SK-N-SH treated with all-trans-retinoic acid at 6 μM for 48 hours (cell line): ENCODE data around the gene C6orf118.

ENCODE experiments used
- ATAC-seq: fragments of 200-7000 bp; cut with Tn5 transposase; 3 replicates; pipeline ENCODE4 v1.9.1; 2020; ENCODE audit warnings: mild to moderate bottlenecking, moderate library complexity
- ARNTL ChIP-seq: fragments of 450-650 bp; formaldehyde crosslinking; IDR thresholded peaks from 2 replicates; pipeline ENCODE4 v1.5.0; 2020; ENCODE audit warnings: low read depth, mild to moderate bottlenecking, moderate library complexity, borderline replicate concordance
- BACH2 ChIP-seq: fragments of 250-450 bp; sonication (Bioruptor Pico); IDR thresholded peaks from 2 replicates; pipeline ENCODE4 v1.9.0; 2021; ENCODE audit warnings: mild to moderate bottlenecking, borderline replicate concordance
- CREB5 ChIP-seq: fragments of 250-450 bp; sonication (Bioruptor Pico); IDR thresholded peaks from 2 replicates; pipeline ENCODE4 v1.5.1; 2020; ENCODE audit warnings: low read depth, mild to moderate bottlenecking, moderate library complexity
- CSDC2 ChIP-seq: fragments of 250-450 bp; sonication (Bioruptor Pico); IDR thresholded peaks from 2 replicates; pipeline ENCODE4 v1.5.0; 2020; ENCODE audit warnings: mild to moderate bottlenecking, moderate library complexity
- CSRNP3 ChIP-seq: fragments of 250-450 bp; sonication (Bioruptor Pico); IDR thresholded peaks from 2 replicates; pipeline ENCODE4 v1.5.1; 2021; ENCODE audit warnings: mild to moderate bottlenecking, moderate library complexity
- ESRRG ChIP-seq: fragments of 250-450 bp; sonication (Bioruptor Pico); IDR thresholded peaks from 2 replicates; pipeline ENCODE4 v1.6.1; 2021; ENCODE audit warnings: mild to moderate bottlenecking
- GLIS3 ChIP-seq: fragments of 250-450 bp; sonication (Bioruptor Pico); IDR thresholded peaks from 2 replicates; pipeline ENCODE4 v1.5.0; 2020; ENCODE audit warnings: mild to moderate bottlenecking, moderate library complexity
- ISL1 ChIP-seq: fragments of 250-450 bp; sonication (Bioruptor Pico); IDR thresholded peaks from 2 replicates; pipeline ENCODE4 v2.1.2; 2022; ENCODE audit warnings: mild to moderate bottlenecking, moderate library complexity
- OSR1 ChIP-seq: fragments of 250-450 bp; sonication (Bioruptor Pico); IDR thresholded peaks from 2 replicates; pipeline ENCODE4 v1.8.0; 2022; ENCODE audit warnings: moderate library complexity, mild to moderate bottlenecking, inconsistent platforms
- PATZ1 ChIP-seq: fragments of 250-450 bp; sonication (Bioruptor Pico); IDR thresholded peaks from 2 replicates; pipeline ENCODE4 v1.8.0; 2020; ENCODE audit warnings: mild to moderate bottlenecking, moderate library complexity, borderline replicate concordance
- POU6F1 ChIP-seq: fragments of 250-450 bp; sonication (Bioruptor Pico); IDR thresholded peaks from 2 replicates; pipeline ENCODE4 v1.8.0; 2021; ENCODE audit warnings: low read depth, mild to moderate bottlenecking, moderate library complexity, borderline replicate concordance
- PPARA ChIP-seq: fragments of 250-450 bp; sonication (Bioruptor Pico); IDR thresholded peaks from 2 replicates; pipeline ENCODE4 v1.5.0; 2020; ENCODE audit warnings: mild to moderate bottlenecking, borderline replicate concordance
- RARB ChIP-seq: fragments of 250-450 bp; sonication (Bioruptor Pico); IDR thresholded peaks from 2 replicates; pipeline ENCODE4 v1.8.0; 2021; ENCODE audit warnings: mild to moderate bottlenecking, moderate library complexity
- SNAI2 ChIP-seq: fragments of 250-450 bp; sonication (Bioruptor Pico); IDR thresholded peaks from 2 replicates; pipeline ENCODE4 v1.5.0; 2020; ENCODE audit warnings: mild to moderate bottlenecking, moderate library complexity
- TOX ChIP-seq: fragments of 250-450 bp; sonication (Bioruptor Pico); IDR thresholded peaks from 2 replicates; pipeline ENCODE4 v1.8.0; 2021; ENCODE audit warnings: mild to moderate bottlenecking, moderate library complexity, borderline replicate concordance
- TSHZ2 ChIP-seq: fragments of 250-450 bp; sonication (Bioruptor Pico); IDR thresholded peaks from 2 replicates; pipeline ENCODE4 v1.5.0; 2020; ENCODE audit warnings: mild to moderate bottlenecking, moderate library complexity
- ZC3H10 ChIP-seq: fragments of 250-450 bp; sonication (Bioruptor Pico); IDR thresholded peaks from 2 replicates; pipeline ENCODE4 v1.5.1; 2021; ENCODE audit warnings: mild to moderate bottlenecking, moderate library complexity
- ZFP3 ChIP-seq: fragments of 250-450 bp; sonication (Bioruptor Pico); IDR thresholded peaks from 2 replicates; pipeline ENCODE4 v1.5.0; 2020; ENCODE audit warnings: mild to moderate bottlenecking, moderate library complexity
- ZFP30 ChIP-seq: fragments of 450-650 bp; formaldehyde crosslinking; IDR thresholded peaks from 2 replicates; pipeline ENCODE4 v1.5.0; 2022; ENCODE audit warnings: mild to moderate bottlenecking, moderate library complexity
- ZNF565 ChIP-seq: fragments of 450-650 bp; formaldehyde crosslinking; conservative IDR thresholded peaks from 2 replicates; pipeline ENCODE4 v1.5.0; 2020; ENCODE audit warnings: low read depth, mild to moderate bottlenecking, moderate library complexity
- ZNF70 ChIP-seq: fragments of 450-650 bp; formaldehyde crosslinking; IDR thresholded peaks from 2 replicates; pipeline ENCODE4 v1.5.0; 2020; ENCODE audit warnings: mild to moderate bottlenecking, moderate library complexity
- ZNF8 ChIP-seq: fragments of 450-650 bp; formaldehyde crosslinking; IDR thresholded peaks from 2 replicates; pipeline ENCODE4 v1.5.0; 2020; ENCODE audit warnings: mild to moderate bottlenecking, moderate library complexity

The C6orf118 gene

GRCh38 chr6:165306955-165307354, 2.5 kb downstream of the C6orf118 start:
- TF ChIP-seq PPARA (CRISPR knock-in tag) (no peak), RARB (CRISPR knock-in tag) (no peak), ISL1 (CRISPR knock-in tag) (no peak), POU6F1 (CRISPR knock-in tag) (no peak), ZNF565 (no peak), CREB5 (no peak), TSHZ2 (CRISPR knock-in tag) (no peak), ZNF70 (CRISPR knock-in tag) (no peak), ESRRG (CRISPR knock-in tag) (no peak), CSRNP3 (CRISPR knock-in tag) (no peak), TOX (CRISPR knock-in tag) (no peak), BACH2 (no peak), SNAI2 (CRISPR knock-in tag) (no peak), ZFP30 (CRISPR knock-in tag) (no peak), ZFP3 (CRISPR knock-in tag) (no peak), CSDC2 (no peak)
- ATAC-seq, result no peak

- no peak for TF ChIP-seq ARNTL (CRISPR knock-in tag)
- TF ChIP-seq PATZ1 (CRISPR knock-in tag), result no peak
- TF ChIP-seq CSDC2, result no peak
- no peak for TF ChIP-seq ESRRG (CRISPR knock-in tag)
- TF ChIP-seq ZC3H10 (CRISPR knock-in tag), result no peak
- TF ChIP-seq TSHZ2 (CRISPR knock-in tag), result no peak
- TF ChIP-seq ZNF565, result no peak
- no peak for TF ChIP-seq TOX (CRISPR knock-in tag)
- TF ChIP-seq ISL1 (CRISPR knock-in tag), result no peak
- TF ChIP-seq ZNF8 (CRISPR knock-in tag), result no peak
- TF ChIP-seq POU6F1 (CRISPR knock-in tag), result no peak
- TF ChIP-seq GLIS3 (CRISPR knock-in tag), result no peak
- no peak for TF ChIP-seq OSR1 (CRISPR knock-in tag)
- no peak for TF ChIP-seq ZNF70 (CRISPR knock-in tag)
- no peak for TF ChIP-seq RARB (CRISPR knock-in tag)
- TF ChIP-seq ZFP3 (CRISPR knock-in tag), result no peak
- ATAC-seq, result no peak
Observed at GRCh38 chr6:165301372-165302246, 7.8 kb downstream of the C6orf118 start.
